ENCODE measurements around the gene F7. TPM values are rescaled to one million over a fixed set of nuclear protein-coding genes. Genes with fewer than 3 reads are reported as not detected.

F7 gene
- total RNA-seq, 1 experiment from 2014 or later = not detected

DNA sequence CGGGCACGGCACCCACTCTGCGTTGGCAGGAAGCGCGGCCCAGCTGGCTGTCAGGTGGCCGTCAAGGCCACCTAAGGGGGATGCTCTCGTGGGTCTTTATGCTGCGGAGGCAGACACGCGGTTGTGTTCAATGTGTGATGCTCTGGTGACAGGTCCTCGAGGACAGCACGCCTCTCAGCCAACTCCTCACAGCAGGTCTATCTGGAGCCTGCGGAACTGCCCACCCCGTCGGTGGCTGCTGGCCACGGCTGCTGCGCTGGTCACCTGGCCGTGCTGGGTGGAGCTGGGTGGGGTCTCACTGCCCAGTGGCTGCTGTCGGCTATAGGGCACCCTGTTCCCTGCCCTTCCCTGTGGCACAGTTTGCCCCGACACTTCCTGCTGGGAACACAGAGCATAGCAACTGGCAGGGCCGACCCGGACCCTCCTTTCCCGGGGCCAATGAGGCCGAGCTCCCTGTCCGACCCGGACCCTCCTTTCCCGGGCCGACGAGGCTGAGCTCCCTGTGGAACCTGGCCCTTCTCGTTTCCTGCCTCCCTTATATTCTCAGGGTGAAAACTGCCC lies 14.3 kb upstream of the F7 start:
- Histone ChIP-seq H3K36me3 (ENCODE audit: control insufficient read depth, insufficient read depth, low read length) (no peaks in the 10 kb centered on the region), H3K27ac (ENCODE audit: low read length) (no peak overlapping the region), H3K27me3 (ENCODE audit: control insufficient read depth, insufficient read depth, low read length) (no peaks in the 10 kb centered on the region), H3K4me3 (ENCODE audit: low read depth in 2 of 2, low read length in 2 of 2) (no peak overlapping the region), H3K9me3 (ENCODE audit: control insufficient read depth, insufficient read depth, low read depth, low read length) (no peaks in the 10 kb centered on the region), H3K4me1 (ENCODE audit: control insufficient read depth, insufficient read depth, low read length) (no peaks in the 10 kb centered on the region)
- CTCF ChIA-PET = no interaction called here
- intact Hi-C loops (cut with micrococcal nuclease; ENCODE audit: unreplicated experiment) = no loop called here
- in situ Hi-C loops (cut with HindIII; ENCODE audit: low pct_unique_long_range_greater_than_20kb, low sequenced_read_pairs) = no loop called here
- POLR2A ChIA-PET = no interaction called here
- TF ChIP-seq, protein P1, sequence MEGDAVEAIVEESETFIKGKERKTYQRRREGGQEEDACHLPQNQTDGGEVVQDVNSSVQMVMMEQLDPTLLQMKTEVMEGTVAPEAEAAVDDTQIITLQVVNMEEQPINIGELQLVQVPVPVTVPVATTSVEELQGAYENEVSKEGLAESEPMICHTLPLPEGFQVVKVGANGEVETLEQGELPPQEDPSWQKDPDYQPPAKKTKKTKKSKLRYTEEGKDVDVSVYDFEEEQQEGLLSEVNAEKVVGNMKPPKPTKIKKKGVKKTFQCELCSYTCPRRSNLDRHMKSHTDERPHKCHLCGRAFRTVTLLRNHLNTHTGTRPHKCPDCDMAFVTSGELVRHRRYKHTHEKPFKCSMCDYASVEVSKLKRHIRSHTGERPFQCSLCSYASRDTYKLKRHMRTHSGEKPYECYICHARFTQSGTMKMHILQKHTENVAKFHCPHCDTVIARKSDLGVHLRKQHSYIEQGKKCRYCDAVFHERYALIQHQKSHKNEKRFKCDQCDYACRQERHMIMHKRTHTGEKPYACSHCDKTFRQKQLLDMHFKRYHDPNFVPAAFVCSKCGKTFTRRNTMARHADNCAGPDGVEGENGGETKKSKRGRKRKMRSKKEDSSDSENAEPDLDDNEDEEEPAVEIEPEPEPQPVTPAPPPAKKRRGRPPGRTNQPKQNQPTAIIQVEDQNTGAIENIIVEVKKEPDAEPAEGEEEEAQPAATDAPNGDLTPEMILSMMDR (IDR thresholded peaks at IDR 0.05) = no peak
- no peak for TF ChIP-seq SIN3A (IDR thresholded peaks at IDR 0.05; ENCODE audit: borderline replicate concordance, insufficient read depth, low read depth, low read length)
- TF ChIP-seq, protein P2, sequence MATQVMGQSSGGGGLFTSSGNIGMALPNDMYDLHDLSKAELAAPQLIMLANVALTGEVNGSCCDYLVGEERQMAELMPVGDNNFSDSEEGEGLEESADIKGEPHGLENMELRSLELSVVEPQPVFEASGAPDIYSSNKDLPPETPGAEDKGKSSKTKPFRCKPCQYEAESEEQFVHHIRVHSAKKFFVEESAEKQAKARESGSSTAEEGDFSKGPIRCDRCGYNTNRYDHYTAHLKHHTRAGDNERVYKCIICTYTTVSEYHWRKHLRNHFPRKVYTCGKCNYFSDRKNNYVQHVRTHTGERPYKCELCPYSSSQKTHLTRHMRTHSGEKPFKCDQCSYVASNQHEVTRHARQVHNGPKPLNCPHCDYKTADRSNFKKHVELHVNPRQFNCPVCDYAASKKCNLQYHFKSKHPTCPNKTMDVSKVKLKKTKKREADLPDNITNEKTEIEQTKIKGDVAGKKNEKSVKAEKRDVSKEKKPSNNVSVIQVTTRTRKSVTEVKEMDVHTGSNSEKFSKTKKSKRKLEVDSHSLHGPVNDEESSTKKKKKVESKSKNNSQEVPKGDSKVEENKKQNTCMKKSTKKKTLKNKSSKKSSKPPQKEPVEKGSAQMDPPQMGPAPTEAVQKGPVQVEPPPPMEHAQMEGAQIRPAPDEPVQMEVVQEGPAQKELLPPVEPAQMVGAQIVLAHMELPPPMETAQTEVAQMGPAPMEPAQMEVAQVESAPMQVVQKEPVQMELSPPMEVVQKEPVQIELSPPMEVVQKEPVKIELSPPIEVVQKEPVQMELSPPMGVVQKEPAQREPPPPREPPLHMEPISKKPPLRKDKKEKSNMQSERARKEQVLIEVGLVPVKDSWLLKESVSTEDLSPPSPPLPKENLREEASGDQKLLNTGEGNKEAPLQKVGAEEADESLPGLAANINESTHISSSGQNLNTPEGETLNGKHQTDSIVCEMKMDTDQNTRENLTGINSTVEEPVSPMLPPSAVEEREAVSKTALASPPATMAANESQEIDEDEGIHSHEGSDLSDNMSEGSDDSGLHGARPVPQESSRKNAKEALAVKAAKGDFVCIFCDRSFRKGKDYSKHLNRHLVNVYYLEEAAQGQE (IDR thresholded peaks at IDR 0.05; ENCODE audit: insufficient read depth in 1 of 2, low read depth in 2 of 2, low read length in 1 of 2) = no peak
- TF ChIP-seq TCF7L2 (IDR thresholded peaks at IDR 0.05; ENCODE audit: low read depth, low read length) = no peak
- no peak for TF ChIP-seq POLR2AphosphoS5 (IDR thresholded peaks at IDR 0.05; ENCODE audit: low read depth, low read length)
- no TSS peak for BruUV-seq (replicated peaks)
- no peak for ATAC-seq
- DNase-seq (ENCODE audit: low read depth, low spot score) = no peak

DNA sequence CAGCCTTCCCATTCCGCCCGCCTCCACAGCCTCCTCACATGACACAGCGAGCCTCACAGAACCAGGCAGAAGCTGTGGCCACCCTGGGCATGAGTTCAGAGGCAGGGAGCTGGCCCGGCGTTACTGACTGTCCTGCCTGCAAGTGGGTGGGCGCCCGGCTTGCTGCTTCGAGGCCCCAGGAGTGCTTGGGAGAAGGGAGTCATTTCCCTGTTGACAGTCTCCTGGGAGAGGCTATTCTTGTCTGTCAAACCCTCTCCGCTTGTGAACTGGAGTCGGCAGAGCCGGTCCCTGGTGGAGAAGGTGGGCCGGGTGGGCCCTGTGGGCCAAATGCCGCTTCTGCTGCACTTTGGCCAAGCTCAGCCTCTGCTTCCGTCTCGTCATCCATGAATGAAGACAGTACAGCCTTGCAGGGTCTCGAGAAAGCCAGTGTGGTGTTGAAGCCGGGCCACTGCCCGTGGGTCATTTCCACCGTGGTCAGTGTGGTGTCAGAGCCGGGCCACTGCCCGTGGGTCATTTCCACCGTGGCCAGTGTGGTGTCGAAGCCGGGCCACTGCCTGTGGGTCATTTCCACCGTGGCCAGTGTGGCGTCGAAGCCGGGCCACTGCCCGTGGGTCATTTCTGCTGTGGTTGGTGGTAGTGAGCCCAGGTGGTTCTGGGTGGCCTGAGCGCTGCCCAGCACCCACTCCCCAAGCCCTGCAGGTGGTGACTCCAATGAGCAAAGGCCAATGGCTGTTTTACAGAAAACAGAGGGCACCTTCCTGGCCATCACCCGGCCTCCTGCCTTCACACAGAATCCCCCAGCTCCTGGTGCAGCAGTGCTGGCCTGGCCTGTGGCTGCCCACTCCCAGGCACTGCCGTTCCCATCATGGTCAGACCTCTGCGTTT lies 13.5 kb upstream of the F7 start:
- in situ Hi-C loops (cut with HindIII; ENCODE audit: low pct_unique_long_range_greater_than_20kb, low sequenced_read_pairs) (no loop called here), intact Hi-C loops (cut with micrococcal nuclease; ENCODE audit: unreplicated experiment) (no loop called here)
- DNase-seq (ENCODE audit: low read depth, low spot score) = no peak
- H3K4me1 ChIP-seq (ENCODE audit: control insufficient read depth, insufficient read depth, low read length) = no peaks in the 10 kb centered on the region
- BruUV-seq (replicated peaks) = no TSS peak
- H3K27me3 ChIP-seq (ENCODE audit: control insufficient read depth, insufficient read depth, low read length) = no peaks in the 10 kb centered on the region
- TF ChIP-seq TCF7L2 (IDR thresholded peaks at IDR 0.05; ENCODE audit: low read depth, low read length) (no peak), SIN3A (IDR thresholded peaks at IDR 0.05; ENCODE audit: borderline replicate concordance, insufficient read depth, low read depth, low read length) (no peak), POLR2AphosphoS5 (IDR thresholded peaks at IDR 0.05; ENCODE audit: low read depth, low read length) (no peak)
- TF ChIP-seq, protein P1 (IDR thresholded peaks at IDR 0.05) = no peak
- TF ChIP-seq, protein P2 (IDR thresholded peaks at IDR 0.05; ENCODE audit: insufficient read depth in 1 of 2, low read depth in 2 of 2, low read length in 1 of 2) = no peak
- no peaks in the 10 kb centered on the region for H3K36me3 ChIP-seq (ENCODE audit: control insufficient read depth, insufficient read depth, low read length)
- no peak for ATAC-seq
- H3K4me3 ChIP-seq (ENCODE audit: low read depth in 2 of 2, low read length in 2 of 2) = no peak overlapping the region
- no peak overlapping the region for H3K27ac ChIP-seq (ENCODE audit: low read length)
- CTCF ChIA-PET = no interaction called here
- no peaks in the 10 kb centered on the region for H3K9me3 ChIP-seq (ENCODE audit: control insufficient read depth, insufficient read depth, low read depth, low read length)
- POLR2A ChIA-PET = no interaction called here

Data from Panc1 (cell line).